ENCODE results near the gene ABL2.

DNA sequence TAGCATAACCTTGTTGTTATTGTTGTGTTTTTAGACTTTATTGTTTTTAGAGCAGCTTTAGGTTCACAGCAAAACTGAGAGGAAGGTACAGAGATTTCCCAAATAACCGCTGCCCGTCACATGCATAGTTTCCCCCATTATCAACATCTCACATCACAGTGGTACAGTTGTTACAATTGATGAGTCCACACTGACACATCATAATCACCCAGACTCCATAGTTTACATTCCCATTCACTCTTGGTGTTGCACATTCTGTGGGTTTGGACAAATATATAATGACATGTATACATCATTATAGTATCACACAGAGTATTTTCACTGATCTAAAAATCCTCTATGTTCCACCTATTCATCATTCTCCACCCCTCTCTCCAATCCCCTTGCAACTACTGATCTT lies 173.5 kb downstream of the ABL2 start:
- no peak for TF ChIP-seq POLR2AphosphoS5 (IDR thresholded peaks at IDR 0.05; ENCODE audit: low read depth, low read length)
- no peak for TF ChIP-seq POLR2A (IDR thresholded peaks at IDR 0.05; ENCODE audit: low read depth, low read length)
- no peak for TF ChIP-seq SPI1 (IDR thresholded peaks at IDR 0.05; ENCODE audit: low read depth, low read length)
- no peak for TF ChIP-seq TAF1 (IDR thresholded peaks at IDR 0.05; ENCODE audit: low read depth, low read length)

Data from GM12891 (cell line).